ENCODE data around the gene TSPOAP1. TPM values are rescaled to one million over a fixed set of nuclear protein-coding genes. Genes with fewer than 3 reads are reported as not detected.

Gene TSPOAP1
- total RNA-seq, 1 experiment from 2014 or later, result under 0.01 TPM

DNA sequence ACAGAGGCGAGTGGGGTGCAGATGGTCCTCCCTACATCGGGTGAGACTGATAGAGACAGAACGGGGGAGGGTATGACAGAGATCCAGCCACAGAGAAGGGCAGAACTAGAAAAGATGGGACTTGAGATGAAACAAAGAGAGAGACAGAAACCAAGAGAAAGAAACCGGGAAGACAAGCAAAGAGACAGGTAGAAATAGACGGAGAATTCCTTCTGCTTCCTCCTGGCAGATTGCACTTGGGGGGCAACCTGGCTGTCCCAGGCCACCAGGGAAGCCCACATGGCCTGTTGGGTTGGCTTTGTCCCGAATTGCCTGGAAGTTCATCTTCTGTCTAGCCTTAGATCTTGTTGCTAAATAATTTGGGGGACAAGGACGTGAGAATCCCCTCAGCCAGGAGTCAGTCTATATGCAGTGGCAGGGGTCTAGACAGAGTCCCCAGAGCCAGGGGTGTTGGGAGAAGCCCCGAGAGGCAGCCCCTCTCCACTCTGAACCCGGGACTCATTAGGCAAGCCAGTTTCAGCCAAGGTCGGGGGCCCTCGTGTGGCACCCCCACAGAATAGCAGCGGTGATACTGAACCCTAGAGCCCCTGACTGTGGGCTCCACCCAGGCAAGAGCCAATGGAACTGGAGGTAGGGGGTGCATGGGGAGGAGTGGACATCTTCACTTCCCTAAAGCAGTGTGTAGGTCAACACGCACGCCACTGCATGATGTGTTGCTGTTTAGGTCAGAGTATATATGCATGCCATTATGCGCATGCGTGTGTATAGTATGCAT lies 627 bp upstream of the TSPOAP1 start:
- DNase-seq (ENCODE audit: low read depth), result no peak

DNA sequence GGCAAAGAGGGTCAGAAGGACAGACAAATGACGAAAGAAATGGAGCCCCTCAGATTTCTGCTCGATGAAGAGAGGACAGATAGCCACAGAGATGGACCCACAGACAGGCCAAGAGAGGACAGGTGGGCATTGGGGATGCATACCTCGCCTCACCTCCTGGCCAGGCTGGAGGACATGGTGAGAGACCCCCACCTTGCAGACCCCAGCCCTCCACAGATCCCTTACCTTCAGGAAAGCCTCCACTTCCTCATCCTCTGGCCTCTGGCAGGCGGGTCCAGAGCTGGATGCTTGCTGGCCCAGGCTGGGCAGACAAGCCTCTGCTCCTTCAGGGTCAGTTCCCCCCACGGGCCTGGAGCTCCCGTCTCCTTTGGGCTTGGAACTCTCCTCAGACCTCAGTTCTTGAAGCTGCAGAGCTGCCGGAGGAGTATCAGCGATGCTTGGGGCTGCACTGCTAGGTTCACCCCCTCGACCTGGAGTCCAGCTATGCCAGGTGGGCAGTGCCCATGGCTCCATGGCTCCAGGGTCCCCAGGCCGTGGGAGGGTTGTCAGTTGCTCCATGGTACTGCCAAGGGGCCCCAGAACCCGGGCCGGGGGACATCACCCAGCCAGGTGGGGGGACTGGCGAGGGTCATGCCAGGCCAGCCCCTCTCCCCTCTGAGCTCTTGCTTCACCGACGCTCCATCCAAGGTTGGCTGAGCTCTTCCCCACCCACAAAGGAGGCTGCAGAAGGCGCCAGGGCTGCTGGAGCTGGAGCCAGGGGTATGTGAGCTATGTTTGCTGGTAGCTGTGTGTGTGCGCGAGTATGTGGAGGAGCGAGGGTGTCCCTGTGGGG lies 1.0 kb downstream of the TSPOAP1 start:
- no peak for DNase-seq (ENCODE audit: low read depth)

DNA sequence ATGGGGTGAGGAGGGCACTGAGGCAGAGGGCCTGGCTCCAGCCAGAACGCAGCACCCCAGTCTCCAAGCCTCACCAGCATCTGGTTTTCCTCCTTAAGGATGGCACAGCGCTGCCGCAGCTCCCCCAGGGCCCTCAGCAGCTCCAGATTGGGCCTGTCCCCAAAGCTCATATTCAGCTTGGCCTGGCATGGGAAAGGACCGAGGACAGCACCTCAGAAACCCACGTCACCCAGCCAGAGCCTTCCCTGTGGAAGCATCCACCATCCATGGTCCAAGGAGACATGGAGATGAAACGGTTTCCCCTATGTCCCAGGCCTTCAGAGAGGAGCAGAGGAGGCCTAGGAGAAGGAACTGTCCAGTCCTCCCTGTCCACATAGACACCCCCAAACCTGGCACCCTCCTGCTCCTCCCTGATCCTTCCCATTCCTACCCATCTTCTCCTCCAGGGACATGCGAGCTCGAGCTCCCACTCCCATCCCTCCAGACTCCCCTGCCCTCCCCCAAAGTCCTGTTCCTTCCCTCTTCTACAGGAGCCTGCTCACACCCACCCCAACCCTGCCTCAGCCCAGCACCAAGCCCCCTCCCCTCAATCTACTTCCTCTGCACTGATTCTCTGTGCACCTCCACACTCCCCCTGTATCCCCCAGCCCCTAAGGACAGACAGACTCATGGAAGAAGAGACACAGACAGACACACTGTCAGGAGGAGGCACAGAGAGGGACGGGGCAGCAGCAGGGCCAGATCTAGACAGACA lies 1.8 kb downstream of the TSPOAP1 start:
- no peak for DNase-seq (ENCODE audit: low read depth)

DNA sequence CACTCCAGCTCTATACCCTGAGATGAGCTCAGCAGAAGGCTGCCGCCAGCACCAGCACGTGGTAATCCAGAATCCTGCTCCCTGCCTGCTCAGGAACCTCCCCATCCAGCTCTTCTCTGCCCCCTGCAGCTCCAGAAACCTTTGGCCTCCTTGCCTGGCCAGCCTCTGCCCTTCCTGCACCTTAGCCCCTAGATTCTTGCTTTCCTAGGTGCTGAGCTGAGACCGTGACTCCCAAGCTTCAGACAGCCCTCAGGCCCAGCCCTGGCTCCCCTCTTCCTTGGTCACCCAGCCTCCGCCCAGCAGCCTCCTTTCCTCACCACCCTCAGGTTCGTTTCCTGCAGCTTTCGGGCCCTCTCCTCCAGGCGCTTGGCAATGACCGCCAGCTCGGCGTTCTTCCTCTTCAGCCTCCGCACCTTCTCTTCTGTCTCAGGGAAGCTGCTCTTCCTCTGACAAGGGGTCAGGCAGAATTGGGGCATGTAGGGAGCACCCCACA lies 2.6 kb downstream of the TSPOAP1 start:
- no peak for DNase-seq (ENCODE audit: low read depth)

DNA sequence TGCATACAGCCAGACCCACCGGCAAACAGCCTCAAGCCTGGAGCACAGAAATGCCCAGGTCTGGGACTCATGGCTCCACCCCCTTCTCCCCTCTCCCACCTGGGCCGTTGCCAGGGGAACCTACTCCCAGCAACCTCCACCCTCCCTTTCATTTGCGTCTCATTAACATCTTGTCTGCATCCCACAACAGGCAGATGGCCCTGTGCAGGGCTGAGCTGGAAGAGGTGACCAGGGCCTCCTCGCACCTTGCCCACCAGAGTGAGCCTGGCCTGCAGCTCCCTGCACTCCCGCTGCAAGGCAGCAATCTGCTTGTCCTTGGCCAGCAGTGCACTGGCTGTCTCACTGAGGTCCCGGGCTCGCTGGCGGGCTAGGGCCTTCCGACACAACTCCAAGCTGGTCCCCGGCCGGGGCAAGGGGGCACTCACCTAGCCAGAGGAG lies 3.3 kb downstream of the TSPOAP1 start:
- no peak for DNase-seq (ENCODE audit: low read depth)

DNA sequence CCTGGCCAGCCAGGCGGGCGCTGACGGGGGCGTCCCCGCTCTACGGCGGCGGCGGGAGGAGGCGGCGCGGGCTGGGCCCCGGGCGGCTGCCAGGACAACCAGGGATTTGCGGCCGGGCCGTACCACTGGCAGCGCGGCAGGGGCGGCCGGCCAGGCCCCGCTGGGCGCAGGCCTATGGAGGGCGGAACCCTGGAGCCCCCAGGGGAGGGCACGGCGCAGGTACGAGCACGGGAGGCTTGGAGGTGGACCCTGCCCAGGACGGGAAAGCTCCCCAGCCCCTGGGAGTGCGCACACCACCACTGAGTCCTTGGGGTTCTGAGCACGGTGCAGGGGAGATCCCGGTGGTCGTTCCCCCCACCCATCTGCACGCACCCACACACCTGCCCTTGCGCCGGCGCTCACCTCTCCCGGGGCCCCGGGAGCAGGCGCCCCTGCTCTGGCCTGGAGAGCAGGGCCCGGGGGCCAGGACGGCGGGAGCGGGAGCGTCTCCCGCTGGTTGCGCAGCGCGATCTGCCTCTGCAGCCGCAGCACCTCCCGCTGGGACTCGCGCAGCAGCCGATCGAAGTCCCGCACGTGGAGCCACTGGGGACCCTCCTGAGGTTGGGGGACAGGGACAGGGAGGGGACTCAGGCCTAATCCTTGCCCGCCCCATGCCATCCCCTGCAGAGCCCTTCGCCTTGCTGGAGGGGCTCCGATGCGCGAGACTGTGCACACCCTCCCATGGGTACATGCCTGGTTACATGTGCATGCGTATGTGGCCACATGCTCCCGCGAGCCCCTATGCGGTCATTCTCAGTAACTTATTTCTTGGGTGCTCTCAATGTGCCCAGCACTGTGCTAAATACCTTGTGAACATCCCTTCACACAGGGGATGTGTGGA lies 3.9 kb downstream of the TSPOAP1 start:
- peak; percentile 32 for DNase-seq (ENCODE audit: low read depth)

DNA sequence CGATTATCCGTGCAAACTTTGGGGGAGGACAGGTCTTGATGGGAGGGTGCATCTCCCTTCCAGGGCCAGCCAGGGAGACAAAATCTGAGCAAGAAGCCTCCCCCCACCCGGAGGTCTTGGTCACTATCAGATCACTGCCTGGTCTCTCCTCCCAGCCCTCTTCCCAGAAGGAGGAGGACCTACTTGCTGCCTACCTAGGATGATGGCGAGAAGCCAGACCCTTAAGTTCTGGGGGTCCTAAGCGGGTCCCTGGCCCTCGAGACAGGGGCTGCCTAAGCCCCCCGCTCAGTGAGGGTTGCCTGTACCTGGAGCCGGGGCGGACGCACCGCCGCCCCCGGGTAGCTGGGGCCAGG lies 4.6 kb downstream of the TSPOAP1 start:
- no peak for DNase-seq (ENCODE audit: low read depth)

DNA sequence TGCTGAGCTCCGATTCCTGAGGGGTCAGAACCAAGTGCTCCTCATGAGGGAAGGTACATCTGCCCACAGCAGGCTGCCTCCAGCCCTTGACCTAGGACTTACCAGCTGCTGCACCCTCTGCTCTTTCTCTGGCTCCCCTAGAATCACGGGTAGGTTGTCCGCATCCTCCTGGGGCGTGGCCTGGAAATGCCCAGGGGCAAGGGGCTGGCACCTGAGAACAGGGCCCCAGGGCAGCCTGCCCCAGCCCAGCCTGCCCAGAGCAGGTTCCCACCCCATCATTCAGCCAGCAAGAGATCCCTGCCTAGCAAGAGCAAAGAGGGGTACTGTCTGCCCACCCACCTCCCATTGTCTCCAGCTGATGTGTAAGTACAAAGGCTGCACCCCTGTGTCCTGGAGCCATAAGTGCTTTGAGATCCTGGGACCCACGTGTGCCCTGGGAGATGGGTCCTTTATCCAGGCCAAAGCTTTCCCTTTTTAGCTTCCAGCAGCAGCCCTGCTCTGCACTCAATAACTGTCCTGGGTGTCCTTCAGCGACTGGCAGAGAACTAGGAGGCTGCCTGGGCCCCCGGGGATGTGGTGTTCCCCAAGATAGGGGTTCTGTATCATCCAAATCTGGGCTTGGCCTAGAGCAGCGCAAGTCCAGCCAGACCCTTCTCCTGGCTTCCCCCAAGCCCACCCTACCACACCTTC lies 5.1 kb downstream of the TSPOAP1 start:
- DNase-seq (ENCODE audit: low read depth), result no peak

DNA sequence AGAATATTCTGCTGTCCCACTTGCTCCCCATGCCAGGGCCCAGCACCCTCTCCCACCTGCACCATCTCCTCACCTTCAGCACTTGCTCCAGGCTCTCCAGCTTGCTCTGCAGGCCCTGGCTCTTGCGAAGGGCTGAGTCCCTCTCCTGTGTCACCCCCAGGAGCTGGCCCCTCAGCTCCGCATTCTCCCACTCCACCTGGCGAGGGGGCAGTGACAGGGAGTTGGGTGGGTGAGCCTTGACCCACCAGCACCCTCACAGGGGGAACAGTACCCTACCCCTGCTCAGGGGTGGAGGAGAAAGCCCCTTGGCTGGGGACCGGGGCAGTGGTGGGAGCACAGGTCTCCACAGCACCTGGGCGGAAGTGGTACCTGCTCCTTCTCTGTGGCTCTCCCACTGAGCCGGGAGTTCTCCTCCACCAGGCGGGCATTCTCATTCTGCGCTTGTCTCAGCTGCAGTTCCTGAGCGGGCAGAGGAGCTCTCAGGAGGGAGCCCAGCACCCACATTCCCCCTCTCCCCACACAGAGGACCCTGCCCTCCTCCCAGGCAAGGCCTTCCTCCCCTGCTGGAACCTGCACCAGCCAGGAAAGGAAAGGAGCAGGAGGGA lies 5.9 kb downstream of the TSPOAP1 start:
- no peak for DNase-seq (ENCODE audit: low read depth)

DNA sequence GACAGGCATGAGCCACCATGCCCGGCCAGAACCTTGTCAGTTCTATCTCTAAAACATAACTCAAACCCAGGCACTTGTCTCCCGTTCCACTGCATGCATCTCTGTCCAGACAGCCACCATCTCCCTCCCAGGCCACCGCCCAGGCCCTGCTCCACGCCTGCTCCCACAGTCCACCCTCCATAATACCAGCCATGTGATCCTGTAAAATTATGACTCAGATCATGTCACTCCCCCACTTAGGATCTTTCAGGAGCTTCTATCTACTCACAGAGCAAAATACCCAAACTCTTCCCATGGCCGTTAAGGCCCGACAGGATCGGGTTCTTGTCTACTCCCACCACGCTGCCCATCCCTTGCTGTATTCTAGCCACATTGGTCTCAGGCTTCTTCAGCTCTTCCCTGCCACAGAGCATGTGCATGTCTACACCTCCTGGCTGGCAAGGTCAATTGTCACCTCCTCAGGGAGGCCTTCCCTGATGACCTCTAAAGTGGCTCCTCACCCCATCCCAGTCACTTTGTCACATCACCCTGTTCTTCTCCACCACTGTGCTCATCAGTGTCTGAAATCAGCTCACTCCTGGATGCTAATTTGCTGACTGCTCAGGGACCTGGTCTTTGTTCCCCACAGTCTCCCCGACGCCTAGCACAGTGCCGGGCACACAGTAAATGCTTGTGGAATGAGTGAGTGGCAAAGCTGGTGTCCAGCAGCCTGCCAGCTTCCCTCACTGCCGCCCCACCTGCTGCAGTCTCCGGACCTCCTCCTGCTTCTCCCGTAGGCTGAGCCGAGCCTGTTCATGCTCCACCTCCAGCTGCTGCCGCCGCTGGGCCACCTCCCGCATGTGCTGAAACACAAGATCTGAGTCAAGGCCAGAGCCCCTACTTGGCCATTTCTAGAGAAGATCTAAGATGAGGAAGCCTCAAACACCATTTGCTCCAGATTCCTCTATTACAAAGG lies 6.7 kb downstream of the TSPOAP1 start:
- no peak for DNase-seq (ENCODE audit: low read depth)

DNA sequence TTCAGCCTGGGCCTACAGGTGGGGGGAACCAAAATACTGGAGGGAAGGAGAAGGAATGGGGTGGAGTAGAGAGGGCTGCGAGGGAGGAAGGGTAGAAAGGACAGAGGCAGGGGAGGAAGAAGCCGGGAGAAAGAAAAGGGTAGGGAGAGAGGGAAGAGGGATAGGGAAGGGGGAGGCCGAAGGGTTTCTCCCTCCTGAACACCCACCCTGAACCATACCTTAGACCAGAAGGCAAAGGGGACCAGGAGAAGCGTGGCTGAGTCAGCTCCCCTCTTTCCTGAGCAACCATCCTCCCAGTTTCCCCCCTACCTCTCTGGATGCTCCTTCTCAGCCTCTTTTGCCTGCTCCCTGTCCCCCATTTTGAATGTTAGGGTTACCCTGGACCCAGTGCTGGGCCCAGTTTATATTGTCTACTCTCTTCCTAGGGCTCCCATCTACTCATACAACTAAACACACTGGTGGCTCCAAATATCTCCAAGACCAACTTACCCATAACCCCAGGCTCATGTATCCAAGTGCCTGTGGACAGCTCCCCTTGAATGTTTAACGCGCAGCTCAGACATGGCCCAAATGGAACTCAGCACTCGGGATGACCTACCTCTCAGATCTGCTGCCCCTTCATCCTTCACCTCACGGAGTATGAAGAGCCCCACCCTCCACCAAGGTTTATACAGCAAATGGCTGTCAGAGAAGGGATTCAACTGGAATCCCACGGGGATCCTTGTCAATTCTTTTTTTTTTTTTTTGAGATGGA lies 7.8 kb downstream of the TSPOAP1 start:
- DNase-seq (ENCODE audit: low read depth), result no peak

DNA sequence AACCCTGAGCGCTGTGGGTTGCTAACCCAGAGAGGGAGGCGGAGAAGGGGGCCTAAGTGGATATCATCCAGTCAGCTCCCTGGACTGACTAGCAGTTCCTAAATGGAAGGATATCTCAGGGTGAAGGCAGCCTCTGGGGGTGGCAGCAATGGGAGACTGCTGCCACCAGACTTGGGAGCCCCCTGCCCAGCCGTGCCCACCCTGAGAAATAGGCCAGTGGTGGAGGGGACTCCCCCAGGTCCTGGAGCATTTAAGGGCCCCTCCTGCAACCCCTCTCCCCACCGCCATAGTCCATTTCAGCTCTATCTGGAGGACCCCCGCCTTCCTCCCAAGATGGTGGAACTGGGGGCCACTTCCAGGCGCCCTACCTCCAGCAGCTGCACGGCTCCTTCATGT lies 8.4 kb downstream of the TSPOAP1 start:
- DNase-seq (ENCODE audit: low read depth), result no peak

DNA sequence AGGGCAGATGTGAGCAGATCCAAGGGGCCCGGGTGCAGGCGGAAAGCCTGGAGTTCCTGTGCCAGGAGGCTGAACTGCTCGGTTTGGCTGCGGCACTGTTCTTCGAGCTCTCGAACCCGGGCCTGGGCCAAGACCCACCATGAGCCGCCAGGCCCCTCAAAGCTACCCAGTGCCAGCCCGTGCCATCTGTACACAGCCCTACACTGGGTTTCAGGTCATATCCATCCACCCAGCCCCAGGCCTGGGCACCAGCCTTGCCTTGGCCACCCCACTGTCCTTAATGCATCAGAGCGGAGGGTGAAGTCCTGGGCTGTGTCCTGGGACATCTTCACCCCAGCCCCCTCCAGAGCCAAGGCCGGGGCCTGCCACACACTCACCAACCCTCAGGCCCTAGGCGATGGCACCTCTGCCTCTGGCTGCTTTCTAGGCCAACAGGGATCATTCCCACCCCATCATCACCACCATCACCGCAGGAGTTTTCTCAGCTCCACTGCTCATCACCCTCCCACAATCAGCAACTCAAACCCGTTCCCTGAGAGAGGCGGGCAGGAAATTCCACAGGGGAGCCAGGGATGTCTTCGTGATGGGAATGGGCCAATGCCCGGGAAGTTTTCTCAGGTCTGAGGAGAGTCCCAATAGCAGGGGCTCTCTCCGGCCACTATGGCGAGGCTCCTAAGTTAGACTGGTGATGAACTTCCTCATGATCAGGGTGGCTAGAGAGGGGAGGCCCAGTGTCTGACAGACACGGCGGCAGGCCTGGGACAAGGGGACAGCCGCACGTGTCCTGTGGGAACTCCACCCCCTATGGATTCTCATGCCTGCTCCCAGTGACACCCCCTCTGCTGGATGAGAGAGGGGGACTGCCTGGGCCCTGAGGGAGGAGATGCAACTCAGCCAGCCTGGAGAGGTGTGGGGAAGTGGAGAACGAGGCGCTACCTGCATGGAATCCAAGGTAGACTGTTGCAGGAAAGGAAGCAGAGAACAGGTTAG lies 9.1 kb downstream of the TSPOAP1 start:
- DNase-seq (ENCODE audit: low read depth), result no peak

DNA sequence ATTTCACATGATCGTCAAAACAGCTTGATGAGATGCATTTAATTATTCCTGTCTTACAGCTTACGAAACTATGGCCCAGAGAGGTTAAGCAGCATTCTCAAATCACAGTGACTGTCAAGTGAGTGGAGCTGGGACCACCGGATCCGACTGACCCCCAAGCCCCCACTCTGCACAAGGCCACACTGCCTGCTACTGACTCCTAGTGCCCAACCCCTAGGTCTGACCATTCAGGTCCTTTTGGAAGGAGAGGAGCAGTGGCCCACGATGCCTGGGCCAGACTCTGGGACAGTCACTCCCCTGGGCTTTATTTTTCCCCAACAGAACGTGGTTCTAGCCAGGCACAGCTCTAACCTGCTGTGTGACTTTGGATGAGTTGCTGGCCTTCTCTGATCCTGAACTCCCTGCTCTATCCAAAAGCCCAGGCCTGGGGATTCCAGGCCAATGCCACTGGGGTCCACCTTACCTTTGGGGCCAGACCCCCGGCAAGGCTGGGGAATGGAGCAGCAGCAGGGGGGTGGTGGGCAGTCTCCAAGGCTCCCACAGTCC lies 9.9 kb downstream of the TSPOAP1 start:
- DNase-seq (ENCODE audit: low read depth), result no peak

DNA sequence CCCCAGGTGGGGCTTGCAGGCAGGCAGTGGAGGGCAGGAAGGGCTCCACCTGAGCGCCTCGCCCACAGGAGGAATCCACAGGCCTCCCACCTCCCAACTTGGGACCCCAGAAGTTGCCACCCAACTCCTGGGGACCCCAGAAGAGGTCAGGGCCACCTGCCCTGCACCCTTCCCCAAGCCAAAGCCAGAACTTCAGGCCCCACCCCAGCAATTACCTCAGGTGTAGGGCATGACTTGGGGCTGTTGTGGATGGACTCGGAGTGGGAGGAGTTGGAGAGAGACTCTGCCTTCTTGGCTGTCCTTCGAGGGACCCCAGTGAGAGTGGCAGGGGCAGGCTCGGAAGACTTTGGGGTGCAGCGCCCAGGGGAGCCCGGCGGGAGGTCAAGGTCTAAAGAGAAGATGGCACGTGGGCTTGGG lies 10.5 kb downstream of the TSPOAP1 start:
- no peak for DNase-seq (ENCODE audit: low read depth)

DNA sequence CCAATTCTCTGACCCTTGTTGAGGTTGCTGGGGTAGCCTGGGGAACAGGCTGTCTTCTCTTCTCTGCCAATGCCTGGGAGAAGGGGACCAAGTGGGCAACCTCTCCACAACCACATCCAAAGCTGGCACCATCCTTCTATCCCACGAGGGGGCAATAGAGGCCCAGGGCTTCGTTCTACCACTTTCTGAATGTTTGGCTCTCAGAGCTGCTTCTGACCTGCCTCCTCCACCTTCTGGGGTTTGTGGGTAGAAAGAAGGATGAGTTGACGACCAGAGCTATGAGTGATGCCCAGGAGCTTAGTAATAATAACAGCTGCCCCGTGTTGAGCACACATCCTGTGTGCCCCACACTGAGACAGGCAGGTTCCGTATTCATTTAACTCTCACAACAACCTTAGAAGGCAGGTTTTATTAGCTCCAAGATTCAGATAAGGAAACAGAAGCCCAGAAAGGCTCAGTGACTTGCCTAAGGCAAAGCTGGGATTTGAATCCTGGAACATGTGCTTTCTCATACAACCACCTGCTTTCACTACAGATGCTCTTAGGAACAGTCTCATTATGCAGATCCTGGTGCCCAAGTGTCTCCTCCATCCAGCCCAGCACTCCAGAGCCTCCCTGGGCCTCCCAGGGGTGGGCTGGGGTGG lies 11.1 kb downstream of the TSPOAP1 start:
- peak; percentile 83 for DNase-seq (ENCODE audit: low read depth)
